ENCODE data around the gene FLOT2.

DNA sequence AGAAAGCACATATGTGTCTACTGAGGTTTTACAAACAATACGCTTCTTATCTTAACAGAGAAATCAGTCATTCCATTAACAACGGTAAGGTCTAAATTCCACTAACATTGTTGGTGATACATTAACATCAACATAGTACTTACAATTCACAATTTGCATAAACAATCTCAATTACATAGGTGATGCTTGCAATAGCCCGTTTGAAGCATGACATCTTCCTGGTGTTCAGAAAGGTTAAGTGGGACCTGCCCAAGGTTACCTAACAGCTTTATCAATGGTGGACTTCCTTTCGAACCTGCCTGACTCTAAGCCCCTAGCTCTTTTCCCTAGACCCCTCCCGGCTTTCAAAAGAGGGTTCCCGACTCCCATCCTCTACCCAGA lies 55.6 kb downstream of the FLOT2 start:
- TF ChIP-seq, protein P1, sequence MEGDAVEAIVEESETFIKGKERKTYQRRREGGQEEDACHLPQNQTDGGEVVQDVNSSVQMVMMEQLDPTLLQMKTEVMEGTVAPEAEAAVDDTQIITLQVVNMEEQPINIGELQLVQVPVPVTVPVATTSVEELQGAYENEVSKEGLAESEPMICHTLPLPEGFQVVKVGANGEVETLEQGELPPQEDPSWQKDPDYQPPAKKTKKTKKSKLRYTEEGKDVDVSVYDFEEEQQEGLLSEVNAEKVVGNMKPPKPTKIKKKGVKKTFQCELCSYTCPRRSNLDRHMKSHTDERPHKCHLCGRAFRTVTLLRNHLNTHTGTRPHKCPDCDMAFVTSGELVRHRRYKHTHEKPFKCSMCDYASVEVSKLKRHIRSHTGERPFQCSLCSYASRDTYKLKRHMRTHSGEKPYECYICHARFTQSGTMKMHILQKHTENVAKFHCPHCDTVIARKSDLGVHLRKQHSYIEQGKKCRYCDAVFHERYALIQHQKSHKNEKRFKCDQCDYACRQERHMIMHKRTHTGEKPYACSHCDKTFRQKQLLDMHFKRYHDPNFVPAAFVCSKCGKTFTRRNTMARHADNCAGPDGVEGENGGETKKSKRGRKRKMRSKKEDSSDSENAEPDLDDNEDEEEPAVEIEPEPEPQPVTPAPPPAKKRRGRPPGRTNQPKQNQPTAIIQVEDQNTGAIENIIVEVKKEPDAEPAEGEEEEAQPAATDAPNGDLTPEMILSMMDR (conservative IDR thresholded peaks at IDR 0.05) = no peak
- TF ChIP-seq ZFX (IDR thresholded peaks at IDR 0.05) = no peak
